HG03280 (cell line): ENCODE measurements around the gene PCDHA5.

ENCODE experiments used
- ATAC-seq: cut with Tn5 transposase; IDR thresholded peaks from one replicate; pipeline ENCODE4 v1.9.1; 2021; ENCODE audit warnings: mild to moderate bottlenecking, moderate library complexity; ENCODE audit not compliant: unreplicated experiment

PCDHA5 gene

DNA sequence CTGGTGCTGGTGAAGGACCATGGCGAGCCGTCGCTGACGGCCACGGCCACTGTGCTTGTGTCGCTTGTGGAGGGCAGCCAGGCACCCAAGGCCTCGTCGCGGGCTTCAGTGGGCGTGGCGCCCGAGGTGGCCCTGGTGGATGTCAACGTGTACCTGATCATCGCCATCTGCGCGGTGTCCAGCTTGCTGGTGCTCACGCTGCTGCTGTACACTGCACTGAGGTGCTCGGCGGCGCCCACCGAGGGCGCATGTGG lies 36.5 kb downstream of the PCDHA5 start:
- no peak for ATAC-seq

DNA sequence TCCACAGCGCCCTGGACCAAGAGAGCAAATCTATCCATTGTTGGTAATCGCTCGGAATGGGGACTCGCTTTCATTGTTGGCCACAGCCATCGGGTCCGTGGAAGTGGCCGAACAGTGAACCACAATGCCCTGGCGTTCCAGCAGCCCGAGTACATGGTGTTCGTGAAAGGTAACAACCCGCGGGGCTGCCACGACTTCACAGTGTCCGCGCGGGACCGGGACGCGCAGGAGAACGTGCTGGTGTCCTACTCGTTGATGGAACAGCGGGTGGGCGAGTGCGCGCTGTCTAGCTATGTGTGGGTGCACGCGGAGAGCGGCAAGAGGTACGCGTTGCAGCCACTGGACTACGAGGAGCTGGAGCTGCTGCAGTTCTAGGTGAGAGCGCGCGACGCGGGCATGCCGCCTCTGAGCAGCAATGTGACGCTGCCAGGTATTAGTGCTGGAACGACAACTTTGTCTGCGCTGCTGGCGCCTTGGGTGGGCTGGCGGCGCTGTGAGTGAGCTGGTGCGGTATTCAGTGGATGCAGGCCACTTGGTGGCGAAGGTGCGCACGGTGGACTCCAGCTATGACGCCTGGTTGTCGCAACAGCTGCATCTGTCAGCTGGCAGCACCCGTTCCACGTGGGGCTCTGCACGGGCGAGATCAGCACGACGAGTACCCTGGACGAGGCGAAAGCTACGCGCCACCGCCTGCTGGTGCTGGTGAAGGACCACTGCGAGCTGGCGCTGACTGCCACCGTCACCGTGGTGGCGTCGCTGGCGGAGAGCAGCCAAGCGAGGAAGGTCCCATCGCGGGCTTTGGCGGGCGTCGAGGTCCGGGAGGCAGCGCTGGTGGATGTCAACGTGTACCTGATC lies 41.3 kb downstream of the PCDHA5 start:
- no peak for ATAC-seq

DNA sequence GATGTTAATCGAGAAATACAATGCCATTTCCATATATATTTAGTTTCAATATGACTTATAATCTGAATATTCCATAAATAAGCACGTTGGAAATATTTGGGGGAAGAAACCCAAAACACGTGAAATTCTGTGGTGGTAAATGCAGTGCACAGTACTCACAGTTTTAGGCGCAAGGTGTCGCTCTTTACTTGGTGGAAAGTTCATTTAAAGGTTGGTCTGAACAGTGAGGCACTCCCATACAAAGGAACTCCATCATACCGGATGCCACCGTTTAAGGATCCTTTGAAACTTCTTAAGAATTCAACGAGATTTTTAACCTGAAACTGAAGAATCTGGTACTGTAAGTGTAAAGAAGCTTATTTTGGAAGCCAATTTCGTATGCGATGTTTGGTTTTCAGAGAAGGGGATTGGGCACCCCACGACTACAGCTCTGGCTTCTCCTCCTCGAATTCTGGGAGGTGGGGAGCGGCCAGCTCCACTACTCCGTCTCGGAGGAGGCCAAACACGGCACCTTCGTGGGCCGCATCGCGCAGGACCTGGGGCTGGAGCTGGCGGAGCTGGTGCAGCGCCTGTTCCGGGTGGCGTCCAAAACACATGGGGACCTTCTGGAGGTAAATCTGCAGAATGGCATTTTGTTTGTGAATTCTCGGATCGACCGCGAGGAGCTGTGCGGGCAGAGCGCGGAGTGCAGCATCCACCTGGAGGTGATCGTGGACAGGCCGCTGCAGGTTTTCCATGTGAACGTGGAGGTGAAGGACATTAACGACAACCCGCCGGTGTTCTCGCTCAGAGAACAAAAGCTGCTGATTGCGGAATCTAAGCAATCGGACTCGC lies 47.5 kb downstream of the PCDHA5 start, which contains the start of gene PCDHA11:
Gene PCDHA11 (plus strand): TSS at position 237 of the 834 bp plus-strand sequence. CDS start 147 bp downstream, at position 384.
- no peak for ATAC-seq

DNA sequence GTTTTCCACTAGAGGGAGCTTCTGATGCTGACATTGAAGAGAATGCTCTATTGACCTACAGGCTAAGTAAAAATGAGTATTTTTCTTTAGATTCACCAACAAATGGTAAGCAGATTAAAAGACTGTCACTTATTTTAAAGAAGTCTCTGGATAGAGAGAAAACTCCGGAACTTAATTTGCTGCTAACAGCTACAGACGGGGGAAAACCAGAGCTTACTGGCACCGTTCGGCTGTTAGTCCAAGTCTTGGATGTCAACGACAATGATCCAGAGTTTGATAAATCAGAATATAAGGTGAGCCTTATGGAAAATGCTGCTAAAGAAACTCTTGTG lies 48.1 kb downstream of the PCDHA5 start:
- no peak for ATAC-seq

DNA sequence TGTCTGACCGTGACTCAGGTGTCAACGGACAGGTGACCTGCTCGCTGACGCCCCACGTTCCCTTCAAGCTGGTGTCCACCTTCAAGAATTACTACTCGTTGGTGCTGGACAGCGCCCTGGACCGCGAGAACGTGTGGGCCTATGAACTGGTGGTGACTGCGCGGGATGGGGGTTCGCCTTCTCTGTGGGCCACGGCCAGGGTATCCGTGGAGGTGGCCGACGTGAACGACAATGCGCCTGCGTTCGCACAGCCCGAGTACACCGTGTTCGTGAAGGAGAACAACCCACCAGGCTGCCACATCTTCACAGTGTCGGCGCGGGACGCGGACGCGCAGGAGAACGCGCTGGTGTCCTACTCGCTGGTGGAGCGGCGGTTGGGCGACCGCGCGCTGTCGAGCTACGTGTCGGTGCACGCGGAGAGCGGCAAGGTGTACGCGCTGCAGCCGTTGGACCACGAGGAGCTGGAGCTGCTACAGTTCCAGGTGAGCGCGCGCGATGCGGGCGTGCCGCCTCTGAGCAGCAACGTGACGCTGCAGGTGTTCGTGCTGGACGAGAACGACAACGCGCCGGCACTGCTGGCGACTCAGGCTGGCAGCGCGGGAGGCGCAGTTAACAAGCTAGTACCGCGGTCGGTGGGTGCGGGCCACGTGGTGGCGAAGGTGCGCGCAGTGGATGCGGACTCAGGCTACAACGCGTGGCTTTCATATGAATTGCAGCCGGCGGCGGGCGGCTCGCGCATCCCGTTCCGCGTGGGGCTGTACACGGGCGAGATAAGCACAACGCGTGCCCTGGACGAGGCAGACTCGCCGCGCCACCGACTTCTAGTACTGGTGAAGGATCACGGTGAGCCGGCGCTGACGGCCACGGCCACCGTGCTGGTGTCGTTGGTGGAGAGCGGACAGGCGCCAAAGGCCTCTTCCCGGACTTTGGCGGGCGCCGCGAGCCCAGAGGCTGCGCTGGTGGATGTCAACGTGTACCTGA lies 49.1 kb downstream of the PCDHA5 start:
- no peak for ATAC-seq
